ENCODE results near the gene SH3GL2.

DNA sequence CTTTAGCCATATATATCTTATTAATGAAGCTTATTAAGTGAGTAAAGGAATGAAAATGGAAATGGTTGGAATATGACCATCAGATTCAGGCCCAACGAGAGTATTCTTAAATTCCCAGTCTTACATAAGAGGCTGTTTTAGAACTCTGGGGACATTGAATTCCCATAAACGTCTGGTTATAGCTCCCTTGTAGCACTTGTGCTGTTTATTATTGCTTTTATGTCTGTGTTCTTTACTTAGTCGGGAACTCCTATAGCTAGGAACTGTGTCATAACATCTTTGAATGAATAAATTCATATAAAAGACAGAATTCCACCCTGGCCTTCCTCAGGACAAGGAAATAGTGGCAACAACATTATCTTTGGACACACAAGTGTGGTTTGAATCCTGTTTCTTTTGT, 58.4 kb downstream of the SH3GL2 start:
- TF ChIP-seq, protein P1, sequence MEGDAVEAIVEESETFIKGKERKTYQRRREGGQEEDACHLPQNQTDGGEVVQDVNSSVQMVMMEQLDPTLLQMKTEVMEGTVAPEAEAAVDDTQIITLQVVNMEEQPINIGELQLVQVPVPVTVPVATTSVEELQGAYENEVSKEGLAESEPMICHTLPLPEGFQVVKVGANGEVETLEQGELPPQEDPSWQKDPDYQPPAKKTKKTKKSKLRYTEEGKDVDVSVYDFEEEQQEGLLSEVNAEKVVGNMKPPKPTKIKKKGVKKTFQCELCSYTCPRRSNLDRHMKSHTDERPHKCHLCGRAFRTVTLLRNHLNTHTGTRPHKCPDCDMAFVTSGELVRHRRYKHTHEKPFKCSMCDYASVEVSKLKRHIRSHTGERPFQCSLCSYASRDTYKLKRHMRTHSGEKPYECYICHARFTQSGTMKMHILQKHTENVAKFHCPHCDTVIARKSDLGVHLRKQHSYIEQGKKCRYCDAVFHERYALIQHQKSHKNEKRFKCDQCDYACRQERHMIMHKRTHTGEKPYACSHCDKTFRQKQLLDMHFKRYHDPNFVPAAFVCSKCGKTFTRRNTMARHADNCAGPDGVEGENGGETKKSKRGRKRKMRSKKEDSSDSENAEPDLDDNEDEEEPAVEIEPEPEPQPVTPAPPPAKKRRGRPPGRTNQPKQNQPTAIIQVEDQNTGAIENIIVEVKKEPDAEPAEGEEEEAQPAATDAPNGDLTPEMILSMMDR (IDR thresholded peaks at IDR 0.05), result no peak
- TF ChIP-seq POLR2A (IDR thresholded peaks at IDR 0.05), result no peak
